Measurements from ENCODE around the gene ANTXR1. TPM values are rescaled to one million over a fixed set of nuclear protein-coding genes. Genes with fewer than 3 reads are reported as not detected.

ANTXR1 gene
- total RNA-seq, 1 experiment from 2014 or later = 25.7 TPM

GRCh38 chr2:69134306-69134945 is 121.4 kb downstream of the ANTXR1 start:
- ATAC-seq = no peak
- H3K27me3 ChIP-seq (ENCODE audit: insufficient read depth, low read length) = no peaks in the 10 kb centered on the region

More at GRCh38 chr2:69134306-69134945, 121.4 kb downstream of the ANTXR1 start:
- no peak for DNase-seq (ENCODE audit: low read depth, low spot score)
- no peak for TF ChIP-seq SRF (IDR thresholded peaks at IDR 0.05; ENCODE audit: low read depth)
- TF ChIP-seq EZH2 (IDR thresholded peaks at IDR 0.05) = no peak
- TF ChIP-seq MAX (IDR thresholded peaks at IDR 0.05) = no peak
- no peak for TF ChIP-seq SIN3A (IDR thresholded peaks at IDR 0.05; ENCODE audit: low read depth)
- TF ChIP-seq ATF3 (IDR thresholded peaks at IDR 0.05) = no peak
- no peak for TF ChIP-seq REST (IDR thresholded peaks at IDR 0.05; ENCODE audit: low read depth)
- intact Hi-C loops (cut with micrococcal nuclease) = no loop called here
- no peak overlapping the region for H3K4me3 ChIP-seq (replicated peaks in 1 of 2; ENCODE audit: low read depth in 1 of 2, low read length in 2 of 2)
- H3K9me3 ChIP-seq (ENCODE audit: control insufficient read depth in 1 of 2, insufficient read depth in 1 of 2, low read depth in 1 of 2, low read length in 2 of 2) = no peaks in the 10 kb centered on the region
- H3K79me2 ChIP-seq (ENCODE audit: insufficient read depth, low read length) = no peaks in the 10 kb centered on the region
- H4K20me1 ChIP-seq (ENCODE audit: insufficient read depth) = no peaks in the 10 kb centered on the region
- H3K27ac ChIP-seq (ENCODE audit: low read depth, low read length) = no peak overlapping the region
- POLR2A ChIA-PET = no interaction called here
- no TSS peak for BruUV-seq (replicated peaks)
- RAD21 ChIA-PET (ENCODE audit: low non-redundant PET in 1 of 2, low total read pairs in 2 of 2, uncharacterized antibody in 2 of 2, unreplicated experiment in 2 of 2) = no interaction called here
- H3K9ac ChIP-seq (ENCODE audit: low read length) = no peak overlapping the region
- no peaks in the 10 kb centered on the region for H3K9me2 ChIP-seq (ENCODE audit: insufficient read depth)
- no peak overlapping the region for H3K4me2 ChIP-seq (ENCODE audit: low read length)
- CTCF ChIA-PET = no interaction called here
- peaks cover 19 to 22% of the 10 kb centered on the region in 2 experiments for H3K4me1 ChIP-seq (ENCODE audit: control insufficient read depth in 1 of 2, insufficient read depth in 2 of 2, low read length in 2 of 2)
- H2AFZ ChIP-seq (ENCODE audit: low read depth, low read length, poor library complexity, severe bottlenecking) = no peak overlapping the region
- H3K36me3 ChIP-seq (ENCODE audit: control insufficient read depth in 1 of 2, insufficient read depth in 2 of 2, low read length in 2 of 2) = no peaks in the 10 kb centered on the region

Data from HCT116 (cell line).